Measurements from ENCODE around the gene ABCA13.

Gene ABCA13

DNA sequence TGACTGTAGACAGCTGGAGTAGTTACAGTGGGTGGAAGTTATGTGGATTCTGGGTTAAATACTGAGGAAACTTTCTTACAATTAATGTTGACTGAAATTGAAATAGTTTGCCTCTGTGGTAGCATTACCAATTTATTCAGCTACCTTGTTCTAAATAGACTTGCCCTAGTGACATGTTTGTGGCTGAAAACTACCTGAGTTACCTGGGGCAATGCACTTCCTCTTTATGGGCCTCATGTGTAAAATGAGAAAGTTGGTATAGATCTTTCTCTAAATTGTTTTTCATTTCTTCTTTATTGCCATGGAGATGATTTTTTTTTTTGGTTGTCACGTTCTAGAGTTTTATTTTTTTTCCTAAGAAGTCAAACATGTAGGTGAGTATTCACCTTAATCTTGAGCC is 500.4 kb downstream of the ABCA13 start:
- DNase-seq (ENCODE audit: extremely low read depth, low read depth) = no peak
- TF ChIP-seq CTCF (IDR thresholded peaks at IDR 0.05; ENCODE audit: low read depth, low read length) = no peak

GRCh38 chr7:48681006-48681405 is 509.7 kb downstream of the ABCA13 start:
- no peak for TF ChIP-seq CTCF (IDR thresholded peaks at IDR 0.05; ENCODE audit: low read depth, low read length)
- DNase-seq (ENCODE audit: extremely low read depth, low read depth) = no peak

DNA sequence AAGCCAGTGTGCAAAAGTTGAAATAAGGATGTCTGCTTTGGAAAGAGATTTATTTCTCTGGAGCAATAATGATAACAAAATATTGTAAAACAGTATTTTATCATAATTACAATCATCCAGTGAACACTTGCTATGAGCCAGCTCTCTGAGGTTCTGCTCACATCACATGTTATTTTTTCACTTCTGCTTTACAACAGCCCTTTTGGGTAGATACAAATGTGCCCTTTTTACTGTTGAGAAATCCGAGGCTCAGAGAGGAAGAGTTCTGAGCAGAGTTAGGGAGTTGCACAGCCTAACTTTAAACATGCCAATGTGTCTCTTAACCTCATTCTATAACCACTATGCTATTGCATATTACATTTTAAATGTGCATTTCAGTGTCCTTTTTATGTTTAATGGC is 520.5 kb downstream of the ABCA13 start:
- no peak for DNase-seq (ENCODE audit: extremely low read depth, low read depth)
- TF ChIP-seq CTCF (IDR thresholded peaks at IDR 0.05; ENCODE audit: low read depth, low read length) = no peak
